ENCODE data around the gene C12orf56.
"Not testable (repeated sequence)": the region's sequence is repeated elsewhere in the genome, so short reads cannot be mapped to it uniquely, and the experiment has no call there.

The C12orf56 gene

DNA sequence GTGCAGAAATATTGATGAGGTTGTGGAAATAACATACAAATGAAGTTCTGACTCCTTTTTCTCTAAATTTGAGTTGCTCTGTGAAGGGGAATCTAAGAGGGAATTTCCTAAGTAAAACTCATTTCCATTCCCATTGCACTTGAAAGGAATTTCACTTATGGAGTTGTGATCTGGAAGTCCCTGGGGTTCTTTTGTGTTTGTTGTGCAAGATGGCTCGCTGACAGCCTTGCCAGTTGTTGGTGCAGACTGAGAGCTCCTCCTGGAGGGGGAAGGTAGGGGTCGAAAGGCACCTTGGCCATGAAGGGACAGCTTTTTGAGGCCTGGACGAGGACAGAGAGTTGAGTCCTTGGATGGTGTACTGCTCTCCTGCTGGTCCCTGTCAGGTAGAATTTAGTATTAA, 72.0 kb downstream of the C12orf56 start:
- DNase-seq (ENCODE audit: low read depth in 2 of 2, low spot score in 1 of 2): no peak

DNA sequence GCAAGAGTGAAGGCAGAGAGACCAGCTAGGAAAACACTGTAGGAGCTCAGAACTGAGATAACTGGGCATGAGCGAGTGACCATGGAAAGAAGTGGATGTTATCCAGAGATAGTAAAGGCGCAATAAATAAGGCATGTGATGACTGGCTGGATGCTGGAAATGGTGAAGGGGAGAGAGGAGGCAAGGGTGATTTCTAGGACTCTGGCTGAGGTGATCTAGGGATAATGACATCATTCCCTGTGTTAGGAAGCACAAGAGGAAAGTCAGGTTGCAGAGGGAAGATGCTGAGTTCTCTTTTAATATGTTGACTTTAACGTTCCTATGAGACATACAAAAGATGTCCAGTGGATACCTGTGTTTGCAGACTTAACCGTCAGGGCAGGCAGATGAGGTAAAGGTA, 78.7 kb downstream of the C12orf56 start:
- no peak for DNase-seq (ENCODE audit: low read depth in 2 of 2, low spot score in 1 of 2)

DNA sequence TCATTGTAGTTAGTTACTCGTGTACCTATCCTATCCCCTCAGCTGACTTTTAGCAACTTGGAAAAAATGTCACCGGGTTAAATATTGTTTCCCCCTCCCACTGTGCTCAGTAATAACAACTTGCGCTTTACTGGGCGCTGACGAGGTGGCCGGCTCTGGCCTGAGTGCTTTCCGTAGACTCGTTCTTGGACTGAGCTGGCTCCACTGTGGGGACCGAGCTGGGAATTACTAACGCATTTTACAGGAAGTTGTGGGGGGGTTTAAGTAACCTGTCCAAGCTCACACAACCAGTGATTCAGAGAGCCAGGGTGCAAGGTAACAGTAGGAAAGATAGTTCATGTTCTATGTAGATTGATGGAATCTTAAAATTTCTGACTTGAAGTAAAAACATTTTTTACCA, 86.0 kb downstream of the C12orf56 start:
- no peak for DNase-seq (ENCODE audit: low read depth in 2 of 2, low spot score in 1 of 2)

DNA sequence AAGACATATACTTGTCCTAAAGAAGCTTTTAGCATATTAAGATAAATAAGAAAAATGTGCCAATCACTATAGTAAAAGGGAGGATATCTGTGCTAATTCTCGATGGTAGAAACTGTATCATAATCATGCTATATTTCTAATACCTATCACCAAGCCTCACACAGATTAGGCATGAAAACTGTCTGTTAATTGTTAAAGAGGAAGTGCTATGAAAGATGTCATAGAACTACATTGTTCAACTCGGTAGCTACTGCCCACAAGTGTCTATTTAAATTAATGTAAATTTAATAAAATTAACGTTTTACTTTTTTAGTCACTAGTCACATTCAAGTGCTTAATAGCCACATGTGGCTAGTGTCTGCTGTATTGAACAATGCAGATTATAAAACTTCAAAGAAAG, 90.9 kb downstream of the C12orf56 start:
- no peak for DNase-seq (ENCODE audit: low read depth in 2 of 2, low spot score in 1 of 2)

DNA sequence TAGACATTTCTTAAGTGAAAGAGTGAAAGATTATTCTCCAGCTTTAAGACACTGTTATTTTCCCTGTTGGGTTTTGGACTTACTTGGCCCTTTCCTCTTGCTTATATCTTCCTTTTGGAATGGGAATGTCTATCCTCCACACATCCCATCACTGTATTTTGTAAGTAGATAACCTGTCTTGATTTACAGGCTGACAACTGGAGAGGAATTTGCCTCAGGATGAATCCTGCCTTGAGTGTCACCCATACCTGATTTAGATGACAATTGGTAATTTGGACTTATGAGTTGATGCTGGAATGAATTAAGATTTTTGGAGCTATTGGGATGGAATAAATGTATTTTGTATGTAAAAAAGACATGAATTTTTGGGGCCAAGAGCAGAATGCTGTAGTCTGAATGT, 94.3 kb downstream of the C12orf56 start:
- no peak for DNase-seq (ENCODE audit: low read depth in 2 of 2, low spot score in 1 of 2)

DNA sequence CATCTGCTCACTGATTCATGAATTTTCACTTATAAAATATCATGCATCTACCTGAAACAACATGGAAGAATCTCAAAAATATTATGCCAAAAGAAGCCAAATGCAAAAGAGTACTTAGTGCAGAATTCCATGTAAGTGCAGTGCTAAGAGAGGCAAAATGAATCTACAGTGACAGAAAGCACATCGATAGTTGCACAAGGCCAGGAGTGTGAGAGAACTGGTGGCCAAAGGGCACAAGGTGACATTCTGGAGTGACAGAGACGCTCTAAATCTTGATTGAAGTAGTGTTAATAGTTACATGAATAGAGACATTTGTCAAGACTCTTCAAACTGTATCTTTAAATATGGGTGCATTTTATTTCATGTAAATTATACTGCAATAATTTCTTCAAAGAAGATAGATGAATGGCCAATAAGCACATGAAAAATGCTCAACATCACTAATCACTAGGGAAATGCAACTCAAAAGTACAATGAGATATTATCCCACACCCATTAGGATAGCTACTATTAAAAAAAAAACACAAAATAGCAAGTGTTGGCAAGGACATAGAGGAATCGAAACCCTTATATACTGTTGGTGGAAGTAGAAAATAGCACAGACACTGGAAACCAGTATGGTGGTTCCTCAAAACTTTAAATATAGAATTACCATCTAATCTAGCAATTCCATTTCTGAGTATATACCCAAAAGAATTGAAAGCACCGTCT, 96.7 kb downstream of the C12orf56 start:
- no peak for DNase-seq (ENCODE audit: low read depth in 2 of 2, low spot score in 1 of 2)

DNA sequence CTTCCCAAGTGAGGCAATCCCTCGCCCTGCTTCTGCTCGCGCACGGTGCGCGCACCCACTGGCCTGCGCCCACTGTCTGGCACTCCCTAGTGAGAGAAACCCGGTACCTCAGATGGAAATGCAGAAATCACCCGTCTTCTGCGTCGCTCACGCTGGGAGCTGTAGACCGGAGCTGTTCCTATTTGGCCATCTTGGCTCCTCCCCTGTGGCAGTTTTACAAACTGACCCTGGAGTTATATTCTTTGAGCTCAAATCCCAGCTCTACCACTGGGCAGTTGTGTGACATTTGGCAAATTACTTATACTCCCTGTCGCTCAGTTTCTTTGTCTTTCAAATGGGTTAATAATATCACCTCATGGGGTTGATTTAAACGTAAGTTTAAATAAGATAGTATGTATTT, 97.4 kb downstream of the C12orf56 start:
- DNase-seq (ENCODE audit: low read depth in 2 of 2, low spot score in 1 of 2): not testable (repeated sequence)

DNA sequence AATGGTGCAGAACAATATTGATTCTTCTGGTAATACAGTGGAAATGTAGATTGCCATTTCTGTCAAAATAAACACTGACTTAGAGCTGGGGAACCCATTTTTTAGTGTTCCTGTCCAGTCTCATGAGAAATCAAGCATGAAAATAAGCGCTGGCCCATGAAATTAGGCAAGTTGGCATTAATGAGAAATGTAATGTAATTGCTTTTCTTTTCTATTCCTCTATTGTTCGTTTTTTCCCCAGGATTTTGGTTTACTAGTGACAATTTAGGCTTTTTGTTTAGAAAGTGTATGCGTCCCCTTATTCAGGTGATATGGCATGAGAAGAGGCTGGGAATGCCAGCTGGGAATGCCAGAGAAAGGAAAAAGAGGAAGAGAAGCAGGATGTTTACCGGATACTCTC, 104.0 kb downstream of the C12orf56 start:
- no peak for DNase-seq (ENCODE audit: low read depth in 2 of 2, low spot score in 1 of 2)

DNA sequence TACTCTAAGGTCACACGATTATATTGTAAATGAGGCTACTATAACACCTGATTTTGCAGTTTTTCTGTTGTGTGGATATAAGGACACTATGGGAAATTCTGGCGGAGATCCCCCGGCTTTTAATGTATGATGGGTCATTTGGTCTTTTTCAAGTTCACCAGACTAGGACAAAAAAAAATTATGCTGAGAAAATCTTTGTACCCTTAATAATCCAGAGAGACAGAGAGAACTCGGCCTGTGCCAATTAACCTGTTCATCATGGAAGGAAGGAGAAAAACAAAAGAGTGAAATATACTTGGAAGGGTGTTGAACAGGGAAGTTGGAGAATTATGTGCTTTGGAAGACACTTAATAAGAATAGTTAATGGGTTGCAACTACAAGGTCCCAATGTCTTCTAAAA, 106.3 kb downstream of the C12orf56 start:
- DNase-seq (ENCODE audit: low read depth in 2 of 2, low spot score in 1 of 2): no peak

DNA sequence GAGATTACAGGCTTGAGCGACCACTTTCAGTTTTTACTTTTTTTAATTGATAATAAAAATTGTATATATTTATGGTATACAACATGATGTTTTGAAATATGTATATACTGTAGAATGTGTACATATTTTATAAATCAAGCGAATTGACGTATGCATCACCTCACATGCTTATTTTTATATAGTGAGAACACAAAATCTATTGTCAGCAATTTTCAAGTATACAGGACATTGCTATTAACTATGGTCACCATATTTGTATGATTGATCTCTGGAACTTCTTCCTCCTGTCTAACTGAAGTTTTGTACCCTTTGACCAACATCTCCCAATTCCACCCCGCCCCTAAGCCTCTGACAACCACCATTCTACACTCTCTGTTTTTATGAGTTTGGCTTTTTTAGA, 112.1 kb downstream of the C12orf56 start:
- no peak for DNase-seq (ENCODE audit: low read depth in 2 of 2, low spot score in 1 of 2)

DNA sequence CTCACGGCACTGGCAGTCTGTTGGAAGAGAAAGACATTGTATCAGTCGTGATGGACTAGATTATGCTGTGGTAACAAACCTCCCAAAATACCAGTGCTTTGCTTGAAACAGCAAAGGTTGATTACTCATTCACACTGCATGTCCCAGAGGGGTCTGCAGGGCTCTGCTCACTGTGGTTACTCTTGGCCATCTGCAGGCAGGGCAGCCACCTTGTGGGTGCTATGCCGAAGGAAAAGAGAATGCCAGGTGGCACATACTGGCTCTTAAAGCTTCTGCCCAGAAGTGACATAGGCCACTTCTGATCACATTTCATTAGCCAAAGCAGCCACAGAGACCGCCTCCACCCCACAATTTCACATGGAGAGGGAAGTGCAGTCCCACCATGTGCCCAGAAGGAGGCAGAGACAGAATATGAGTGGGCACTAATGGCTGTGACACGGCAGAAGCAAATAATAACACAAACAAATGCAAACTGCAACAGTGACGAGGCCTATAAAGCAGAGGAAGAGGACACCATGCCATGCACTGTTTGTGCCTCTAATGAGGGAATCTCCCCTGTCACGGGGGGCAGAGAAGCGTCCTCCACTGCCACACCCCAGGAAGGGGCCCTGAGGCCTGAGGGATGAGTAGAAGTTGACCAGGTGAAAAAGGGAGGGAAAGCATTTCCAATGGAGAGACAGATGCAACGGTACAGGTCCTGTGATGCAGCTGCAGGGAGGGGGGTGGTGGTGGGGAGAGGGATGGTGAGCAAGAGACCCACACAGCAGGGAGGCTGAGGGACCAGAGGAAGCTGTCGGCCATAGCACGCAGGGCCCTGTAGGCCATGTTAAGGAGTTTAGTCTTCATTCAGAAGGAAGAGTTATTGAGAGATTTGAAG, 116.8 kb downstream of the C12orf56 start:
- no peak for DNase-seq (ENCODE audit: low read depth in 2 of 2, low spot score in 1 of 2)

DNA sequence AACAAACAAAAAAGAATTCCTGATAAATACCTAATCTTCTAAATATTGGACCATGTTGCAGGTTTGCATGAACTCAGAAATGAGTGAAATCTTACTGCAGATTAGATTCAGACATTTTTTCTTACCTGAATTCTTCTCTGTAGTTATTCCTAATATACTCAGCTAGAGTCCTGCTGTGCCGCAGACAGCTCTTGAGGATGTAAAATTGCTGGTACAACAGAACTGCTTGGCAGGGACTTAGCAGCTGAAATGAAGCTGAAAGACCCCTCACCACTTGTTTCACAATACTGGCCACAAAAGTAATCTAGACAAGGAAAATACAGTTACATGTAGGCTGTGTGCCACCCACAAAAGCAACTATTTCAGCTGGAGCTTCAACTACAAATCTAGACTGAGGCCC, 120.1 kb downstream of the C12orf56 start:
- no peak for DNase-seq (ENCODE audit: low read depth in 2 of 2, low spot score in 1 of 2)

DNA sequence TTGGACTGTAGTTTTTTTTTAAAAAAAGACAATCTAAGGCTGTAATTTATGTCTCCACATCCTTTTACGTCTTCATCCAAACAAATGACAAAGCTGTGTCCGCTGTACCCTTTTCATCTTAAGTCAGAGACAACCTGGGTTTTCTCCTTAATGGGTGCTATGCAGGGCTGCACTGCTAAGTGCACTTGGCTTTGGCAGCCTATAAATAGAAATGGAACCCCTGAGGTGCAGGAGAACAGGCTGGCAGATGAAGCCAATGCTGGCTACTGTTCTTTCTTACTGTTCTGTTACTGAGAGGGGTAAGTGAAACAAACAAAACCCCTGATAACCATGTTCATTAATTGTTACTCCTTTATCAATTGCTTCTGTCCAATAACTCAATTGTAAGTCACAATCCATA, 121.4 kb downstream of the C12orf56 start:
- DNase-seq (ENCODE audit: low read depth in 2 of 2, low spot score in 1 of 2): no peak

DNA sequence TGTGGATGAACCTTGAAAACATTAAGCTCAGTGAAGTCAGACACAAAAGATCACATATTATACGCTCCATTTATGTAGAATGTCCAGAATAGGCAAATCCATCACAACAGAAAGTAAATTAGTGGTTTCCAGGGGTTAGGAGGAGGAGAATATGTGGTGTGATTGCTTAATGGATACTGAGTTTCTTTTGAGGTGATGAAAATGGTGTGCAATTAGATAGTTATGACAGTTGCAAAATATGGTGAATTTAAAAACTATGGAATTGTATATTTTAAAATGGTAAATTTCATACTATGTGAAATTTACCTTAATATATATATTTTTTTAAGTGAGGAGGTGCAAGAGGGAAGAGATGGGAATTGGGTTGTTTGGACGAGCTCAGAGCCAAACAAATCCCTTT, 122.1 kb downstream of the C12orf56 start:
- DNase-seq (ENCODE audit: low read depth in 2 of 2, low spot score in 1 of 2): no peak

DNA sequence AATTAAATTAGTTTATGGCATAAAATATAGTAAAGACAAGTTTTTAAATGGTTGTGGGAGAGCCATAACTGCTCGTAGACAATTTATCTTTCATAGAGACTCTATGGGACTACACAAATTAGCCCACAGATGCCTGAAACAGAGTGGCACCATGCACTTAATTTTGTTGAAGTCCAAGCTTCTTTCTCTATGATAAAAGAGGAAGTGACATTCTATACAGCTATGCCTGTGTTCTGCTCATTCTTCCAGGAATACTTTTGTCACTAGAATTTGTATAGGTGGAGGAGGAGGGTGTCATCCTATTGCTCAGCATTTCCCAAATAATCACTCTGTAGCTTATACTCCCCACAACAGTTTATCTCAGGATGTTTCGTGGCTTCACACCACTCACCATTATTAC, 124.7 kb downstream of the C12orf56 start:
- no peak for DNase-seq (ENCODE audit: low read depth in 2 of 2, low spot score in 1 of 2)

DNA sequence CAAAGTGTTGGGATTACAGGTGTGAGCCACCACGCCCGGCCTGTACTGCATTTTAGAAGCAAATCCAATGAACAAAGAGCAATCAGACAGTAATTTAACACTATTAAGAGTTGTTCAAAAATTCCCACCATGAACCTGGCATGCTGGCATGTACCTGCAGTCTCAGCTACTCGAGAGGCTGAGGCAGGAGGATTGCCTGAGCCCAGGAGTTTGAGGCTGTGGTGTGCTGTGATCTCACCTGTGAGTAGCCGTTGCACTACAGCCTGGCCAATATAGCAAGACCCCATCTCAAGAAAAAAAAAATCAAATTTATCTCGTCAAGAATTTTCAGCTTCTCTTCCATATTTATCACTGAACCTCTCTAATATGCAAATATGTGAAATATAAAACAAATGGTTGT, 128.7 kb downstream of the C12orf56 start:
- no peak for DNase-seq (ENCODE audit: low read depth in 2 of 2, low spot score in 1 of 2)

DNA sequence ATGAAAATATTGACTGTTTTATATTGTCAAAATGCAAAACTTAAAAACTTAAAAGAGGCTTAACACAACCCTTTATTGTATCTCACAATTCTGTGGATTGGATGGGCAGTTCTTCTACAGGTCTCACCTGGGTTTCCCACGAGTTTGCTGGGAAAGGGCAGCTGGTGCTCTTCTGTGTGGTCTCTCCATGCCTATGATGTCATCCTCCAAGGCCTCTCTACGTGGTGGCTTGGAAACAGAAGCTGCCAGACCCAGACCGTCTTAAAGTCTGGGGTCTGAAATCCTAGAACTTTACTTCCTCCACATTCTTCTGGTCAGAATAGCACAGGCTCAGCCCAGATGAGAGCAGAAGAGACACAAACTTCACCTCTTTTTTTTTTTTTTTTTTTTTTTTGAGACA, 132.0 kb downstream of the C12orf56 start:
- DNase-seq (ENCODE audit: low read depth in 2 of 2, low spot score in 1 of 2): no peak

DNA sequence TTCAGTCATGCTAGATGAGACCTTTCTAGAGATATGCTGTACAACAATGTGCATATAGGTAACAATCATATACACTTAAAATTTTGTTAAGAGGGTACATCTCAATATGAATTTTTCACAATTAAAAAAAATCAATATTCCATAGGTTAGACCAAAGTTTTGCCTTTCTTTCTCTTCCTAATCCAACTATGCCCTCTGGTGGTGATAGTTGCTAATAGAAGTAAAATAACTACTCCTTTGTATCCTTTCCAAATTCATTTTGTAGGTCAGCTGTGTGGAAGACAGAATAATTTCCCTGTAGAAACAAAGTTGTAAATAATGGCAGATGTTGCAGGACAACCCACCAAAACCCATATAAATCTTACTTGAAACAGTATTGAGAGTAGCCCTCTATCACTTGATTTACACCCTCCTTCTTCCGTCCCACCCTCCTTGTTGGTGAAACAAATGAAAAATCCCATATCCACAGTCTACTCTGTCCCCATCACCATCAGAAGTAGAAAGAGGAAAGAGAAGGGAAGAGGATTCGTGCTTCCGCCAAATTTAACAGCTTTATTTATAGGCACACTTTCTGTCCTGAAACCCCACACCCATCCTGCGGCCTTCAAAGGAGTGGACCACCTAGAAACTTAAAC, 134.3 kb downstream of the C12orf56 start:
- DNase-seq (ENCODE audit: low read depth in 2 of 2, low spot score in 1 of 2): no peak

DNA sequence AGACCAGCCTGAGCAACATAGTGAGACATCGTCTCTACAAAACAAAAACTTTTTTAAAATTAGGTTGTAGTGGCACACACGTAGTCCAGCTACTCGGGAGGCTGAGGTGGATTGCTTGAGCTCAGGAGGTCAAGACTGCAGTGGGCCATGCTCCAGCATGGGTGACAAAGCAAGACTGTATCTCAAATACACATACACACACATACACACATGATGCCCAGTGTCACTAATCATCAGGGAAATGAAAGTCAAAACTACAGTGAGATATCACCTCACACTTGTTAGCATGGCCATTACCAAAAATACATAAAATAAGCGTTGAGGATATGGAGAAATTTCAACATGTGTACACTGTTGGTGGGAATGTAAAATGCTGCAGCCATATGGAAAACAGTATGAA, 135.3 kb downstream of the C12orf56 start:
- no peak for DNase-seq (ENCODE audit: low read depth in 2 of 2, low spot score in 1 of 2)

DNA sequence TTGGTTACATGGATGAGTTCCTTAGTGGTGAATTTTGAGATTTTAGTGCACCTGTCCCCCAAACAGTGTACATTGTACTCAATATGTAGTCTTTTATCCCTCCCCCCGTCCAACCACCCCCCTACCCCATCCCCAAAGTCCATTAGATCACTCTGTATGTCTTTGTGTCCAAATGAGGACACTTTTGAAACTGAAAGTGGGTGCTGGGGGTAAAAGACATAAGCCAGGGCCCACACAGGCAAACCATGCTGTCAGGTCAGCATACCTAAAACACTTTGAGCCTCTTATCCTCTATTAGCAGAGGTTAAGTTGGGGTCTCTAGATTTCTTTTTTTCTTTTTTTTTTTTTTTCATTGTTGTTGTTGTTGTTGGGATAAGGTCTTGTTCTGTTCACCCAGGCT, 137.2 kb downstream of the C12orf56 start:
- no peak for DNase-seq (ENCODE audit: low read depth in 2 of 2, low spot score in 1 of 2)

DNA sequence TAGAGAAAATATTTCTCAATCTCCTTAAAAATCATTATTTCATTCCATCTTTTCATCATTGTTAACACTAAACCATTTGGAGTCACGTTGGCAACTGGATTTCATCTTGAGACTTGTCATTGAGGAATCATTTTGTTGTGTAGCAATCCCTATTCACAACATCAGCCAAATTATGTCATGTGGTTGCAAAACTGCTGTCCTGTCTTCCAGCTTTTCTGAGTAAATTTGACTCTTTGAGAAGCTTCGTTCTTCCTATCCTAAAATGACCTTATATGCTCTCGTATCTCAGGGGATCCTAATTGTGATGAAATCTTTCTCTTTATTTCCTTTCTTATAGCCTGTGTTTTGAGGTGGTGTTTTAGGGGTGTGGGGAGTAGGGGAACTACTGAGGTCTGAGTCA, 137.9 kb downstream of the C12orf56 start:
- no peak for DNase-seq (ENCODE audit: low read depth in 2 of 2, low spot score in 1 of 2)

DNA sequence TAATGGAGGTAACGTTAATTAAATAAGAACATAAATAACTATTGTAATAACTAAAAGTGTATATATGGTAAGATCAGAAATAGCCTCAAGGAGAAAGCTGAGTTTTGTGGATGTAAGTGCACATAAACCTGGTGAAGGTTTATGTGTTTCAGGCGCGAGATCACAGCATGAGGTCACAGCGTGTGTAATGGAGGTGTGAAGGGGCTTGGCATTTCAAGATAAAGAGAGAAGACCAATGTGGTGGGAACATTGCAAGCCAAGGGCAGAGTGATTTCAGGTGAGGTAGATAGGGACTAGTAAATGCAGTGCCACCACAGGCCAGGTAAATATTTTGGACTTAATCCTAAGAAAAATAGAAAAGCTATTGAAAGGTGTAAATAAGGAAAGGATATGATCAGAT, 146.7 kb downstream of the C12orf56 start:
- no peak for DNase-seq (ENCODE audit: low read depth in 2 of 2, low spot score in 1 of 2)
